Astrocyte (in vitro differentiated cells and primary cell): ENCODE data around the gene ALPK3.

Source experiments
- EZH2 ChIP-seq: IDR thresholded peaks from 2 replicates; pipeline ENCODE4 v1.6.1; 2012; ENCODE audit warnings: mild to moderate bottlenecking, low read length, inconsistent platforms; ENCODE audit not compliant: insufficient read depth
- TF ChIP-seq, protein P1 (sequence below): IDR thresholded peaks from 2 replicates; pipeline ENCODE4 v1.5.1; 2011; ENCODE audit warnings: low read depth, mild to moderate bottlenecking, inconsistent platforms, low read length, moderate library complexity; ENCODE audit not compliant: insufficient read depth

DNA sequence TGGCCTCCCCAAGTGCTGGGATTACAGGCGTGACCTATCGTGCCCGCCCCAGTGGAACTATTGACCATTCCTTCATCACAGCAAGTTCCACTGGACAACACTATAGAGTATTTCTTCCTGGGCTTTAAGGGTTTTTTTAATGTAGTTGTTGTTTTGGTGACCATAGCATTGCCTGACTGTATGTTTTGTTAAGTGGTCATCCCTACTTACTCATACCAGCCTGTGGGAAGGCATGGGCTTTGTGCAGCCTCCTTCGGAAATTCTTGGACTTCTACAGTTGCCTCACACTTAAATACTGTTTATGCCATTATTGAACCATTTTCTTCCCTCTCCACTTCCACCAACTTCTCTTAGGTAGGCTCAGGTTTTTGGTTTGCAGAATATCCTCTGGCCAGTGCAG is 19.9 kb upstream of the ALPK3 start:
- TF ChIP-seq, protein P1, sequence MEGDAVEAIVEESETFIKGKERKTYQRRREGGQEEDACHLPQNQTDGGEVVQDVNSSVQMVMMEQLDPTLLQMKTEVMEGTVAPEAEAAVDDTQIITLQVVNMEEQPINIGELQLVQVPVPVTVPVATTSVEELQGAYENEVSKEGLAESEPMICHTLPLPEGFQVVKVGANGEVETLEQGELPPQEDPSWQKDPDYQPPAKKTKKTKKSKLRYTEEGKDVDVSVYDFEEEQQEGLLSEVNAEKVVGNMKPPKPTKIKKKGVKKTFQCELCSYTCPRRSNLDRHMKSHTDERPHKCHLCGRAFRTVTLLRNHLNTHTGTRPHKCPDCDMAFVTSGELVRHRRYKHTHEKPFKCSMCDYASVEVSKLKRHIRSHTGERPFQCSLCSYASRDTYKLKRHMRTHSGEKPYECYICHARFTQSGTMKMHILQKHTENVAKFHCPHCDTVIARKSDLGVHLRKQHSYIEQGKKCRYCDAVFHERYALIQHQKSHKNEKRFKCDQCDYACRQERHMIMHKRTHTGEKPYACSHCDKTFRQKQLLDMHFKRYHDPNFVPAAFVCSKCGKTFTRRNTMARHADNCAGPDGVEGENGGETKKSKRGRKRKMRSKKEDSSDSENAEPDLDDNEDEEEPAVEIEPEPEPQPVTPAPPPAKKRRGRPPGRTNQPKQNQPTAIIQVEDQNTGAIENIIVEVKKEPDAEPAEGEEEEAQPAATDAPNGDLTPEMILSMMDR = no peak
- TF ChIP-seq EZH2 = no peak
